ENCODE results near the gene SHROOM1. TPM values are rescaled to one million over a fixed set of nuclear protein-coding genes. Genes with fewer than 3 reads are reported as not detected.

Gene SHROOM1
- total and polyA plus RNA-seq, 9 of the 15 experiments (the other 6 are each of a cell fraction or from before 2014, with no cell fraction given), result 0.44 to 26.5 (median 11.9) TPM

GRCh38 chr5:132790201-132790865 lies 40.1 kb downstream of the SHROOM1 start (continued):
- TF ChIP-seq ZNF77 (CRISPR knock-in tag; IDR thresholded peaks at IDR 0.05) (no peak), CTBP1 (IDR thresholded peaks at IDR 0.05; ENCODE audit: borderline replicate concordance) (peak; percentile 74; the same call in 1 of the 2 replicates), KDM2B (CRISPR knock-in tag; IDR thresholded peaks at IDR 0.05) (no peak), ADNP (tag; IDR thresholded peaks at IDR 0.05) (no peak), ZBTB17 (CRISPR knock-in tag; IDR thresholded peaks at IDR 0.05) (no peak), PHF8 (IDR thresholded peaks at IDR 0.05; ENCODE audit: borderline replicate concordance, low read length) (no peak), THRAP3 (IDR thresholded peaks at IDR 0.05; ENCODE audit: borderline replicate concordance) (no peak), NFYB (IDR thresholded peaks at IDR 0.05; ENCODE audit: extremely low read depth, insufficient read length) (no peak), MCM7 (IDR thresholded peaks at IDR 0.05) (no peak), HCFC1 (IDR thresholded peaks at IDR 0.05; ENCODE audit: low read depth, low read length) (no peak), RERE (CRISPR knock-in tag; IDR thresholded peaks at IDR 0.05; ENCODE audit: borderline replicate concordance) (no peak), HSF4 (CRISPR knock-in tag; IDR thresholded peaks at IDR 0.05; ENCODE audit: borderline replicate concordance) (no peak), GABPB1 (CRISPR knock-in tag; IDR thresholded peaks at IDR 0.05) (no peak), CLOCK (CRISPR knock-in tag; IDR thresholded peaks at IDR 0.05; ENCODE audit: borderline replicate concordance) (no peak), RBM39 (optimal IDR thresholded peaks at IDR 0.05; ENCODE audit: low read depth, low read length) (no peak), ZMIZ1 (IDR thresholded peaks at IDR 0.05; ENCODE audit: low read depth in 2 of 2, low read length in 2 of 2) (no peak), SMC3 (conservative IDR thresholded peaks at IDR 0.05; ENCODE audit: insufficient read depth, low read depth, low read length) (no peak)

All from K562 (cell line).